Measurements from ENCODE around the gene CEP20. TPM values are rescaled to one million over a fixed set of nuclear protein-coding genes. Genes with fewer than 3 reads are reported as not detected.

The CEP20 gene, protein sequence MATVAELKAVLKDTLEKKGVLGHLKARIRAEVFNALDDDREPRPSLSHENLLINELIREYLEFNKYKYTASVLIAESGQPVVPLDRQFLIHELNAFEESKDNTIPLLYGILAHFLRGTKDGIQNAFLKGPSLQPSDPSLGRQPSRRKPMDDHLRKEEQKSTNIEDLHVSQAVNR
- polyA plus RNA-seq (2011; rRNA removed) (97.5 and 102 TPM in 2 replicates), polyA plus RNA-seq (2017; fragmentation: RNase III; extraction: RNeasy Plus Mini Kit Qiagen cat#74134 plus additional on column Dnase treatment) (57.9 to 63.8 TPM (median 58.7 TPM) in 3 replicates), polyA minus RNA-seq (2011; rRNA and poly(A)+ RNA removed) (19.5 and 21.5 TPM in 2 replicates)
- 20.9 and 24.1 TPM in 2 replicates for polyA plus RNA-seq (2012; cell fraction: cytosol; rRNA removed)
- 5.6 and 10.8 TPM in 2 replicates for polyA plus RNA-seq (2012; cell fraction: nucleus; rRNA removed)

DNA sequence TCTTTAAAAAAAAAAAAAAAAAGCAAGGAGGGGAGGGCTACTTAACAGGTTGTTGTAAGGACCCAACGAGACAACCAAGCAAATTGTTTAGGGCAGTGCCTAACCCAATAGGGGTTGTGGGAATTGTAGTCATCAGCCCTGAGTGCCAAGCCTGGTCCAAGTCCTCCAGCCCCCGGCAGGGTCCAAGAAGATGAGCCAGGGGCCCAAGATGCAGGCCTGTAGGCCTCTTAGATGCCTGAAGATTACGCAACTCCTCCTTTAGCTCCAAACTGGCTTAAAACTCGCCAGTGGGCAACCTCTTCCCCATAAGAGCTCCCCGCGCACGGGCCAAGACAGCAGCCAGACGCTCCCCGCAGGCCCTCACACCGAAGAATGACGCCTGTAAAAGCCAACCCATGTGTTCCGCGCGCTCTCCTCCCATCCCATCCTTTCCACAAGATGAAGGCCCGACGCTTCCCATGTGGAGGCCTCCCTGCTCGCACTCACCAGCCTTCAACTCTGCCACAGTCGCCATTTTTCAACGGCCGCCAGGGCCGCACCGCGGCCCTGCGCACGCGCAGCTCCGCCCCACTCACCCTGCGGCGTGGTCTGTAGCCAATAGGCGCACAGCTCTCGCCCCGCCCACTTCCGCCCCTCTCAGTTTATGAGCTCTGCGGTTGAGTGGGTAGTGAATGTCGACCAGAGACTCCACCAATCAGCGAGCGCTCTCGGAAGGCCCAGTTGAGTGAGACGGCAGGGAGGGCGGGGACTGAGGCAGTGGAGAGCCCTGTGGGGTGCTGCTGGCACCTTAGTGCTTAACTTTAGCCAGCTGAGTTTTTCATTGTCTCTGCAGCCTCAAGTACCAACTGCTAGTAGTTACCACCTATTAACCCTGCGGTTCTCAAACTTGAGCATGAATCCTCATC lies at the start of gene CEP20:
Gene CEP20, minus strand, starts transcription at position 532 of the 905 bp plus-strand sequence. Its CDS starts 18 bp downstream, at position 514.
- POLR2A ChIA-PET, result interaction anchor here (0.5 to 2.3 kb wide), 16 partner anchors 9 to 246 kb away, joined by 3 to 25 read pairs (median 5); no protein-coding TSS in a partner anchor
- WGBS (ENCODE audit: missing lambda C conversion rate), result under 1% methylated on average over 33 of the region's 41 CpGs
- H3K9me3 ChIP-seq, result no peaks in the 10 kb centered on the region
- FAIRE-seq (peak; percentile 81), DNase-seq (ENCODE audit: low read depth in 1 of 2, low spot score in 1 of 2) (peak; percentile 99 to 100), ATAC-seq (peak; percentile 100)
- peak within 1 kb of the TSS; percentile 93 for H3K4me2 ChIP-seq
- CTCF ChIA-PET, result interaction anchor here (0.8 to 4.6 kb wide), 7 partner anchors 9 to 111 kb away, joined by 3 to 28 read pairs (median 5); no protein-coding TSS in a partner anchor
- peaks cover 48% of the 10 kb centered on the region for H3K4me1 ChIP-seq
- H3K4me3 ChIP-seq, result peak within 1 kb of the TSS; percentile 86
- H3K27ac ChIP-seq, result peak within 1 kb of the TSS; percentile 90 to 98
- TF ChIP-seq HOXB13 (CRISPR knock-in tag; IDR thresholded peaks at IDR 0.05; ENCODE audit: low read depth) (no peak), ZC3H11A (IDR thresholded peaks at IDR 0.05) (no peak), FOSB (CRISPR knock-in tag; IDR thresholded peaks at IDR 0.05) (peak; percentile 74; the same call in 1 of the 2 replicates), BHLHE40 (IDR thresholded peaks at IDR 0.05; ENCODE audit: low read depth, low read length) (no peak), ZSCAN20 (CRISPR knock-in tag; IDR thresholded peaks at IDR 0.05) (no peak), JUN (IDR thresholded peaks at IDR 0.05) (peak in 1 of 2 experiments; percentile 84; a peak in 3 of 5 replicates), POLR2A (IDR thresholded peaks at IDR 0.05; ENCODE audit: low read length) (peak; percentile 74), CBX2 (IDR thresholded peaks at IDR 0.05; ENCODE audit: borderline replicate concordance, low read depth) (no peak), KDM1A (IDR thresholded peaks at IDR 0.05; ENCODE audit: low read depth) (no peak), KDM5A (IDR thresholded peaks at IDR 0.05) (peak; percentile 94), SREBF2 (IDR thresholded peaks at IDR 0.05) (no peak), NPAS2 (CRISPR knock-in tag; IDR thresholded peaks at IDR 0.05; ENCODE audit: borderline replicate concordance) (no peak), GATA3 (IDR thresholded peaks at IDR 0.05; ENCODE audit: borderline replicate concordance) (no peak), PHF8 (IDR thresholded peaks at IDR 0.05; ENCODE audit: borderline replicate concordance, low read depth) (peak; percentile 75), RFX5 (IDR thresholded peaks at IDR 0.05) (no peak), MYC (IDR thresholded peaks at IDR 0.05; ENCODE audit: borderline replicate concordance, low read length) (no peak), HOXB5 (CRISPR knock-in tag; IDR thresholded peaks at IDR 0.05) (peak; percentile 67; the same call in 1 of the 2 replicates), EHMT2 (IDR thresholded peaks at IDR 0.05; ENCODE audit: low read depth) (no peak), FOSL2 (IDR thresholded peaks at IDR 0.05) (no peak), FOSL2 (CRISPR knock-in tag; IDR thresholded peaks at IDR 0.05) (no peak; the same call in 1 of the 2 replicates), TP53 (CRISPR knock-in tag; IDR thresholded peaks at IDR 0.05) (no peak), RARB (CRISPR knock-in tag; IDR thresholded peaks at IDR 0.05) (no peak), SMC3 (IDR thresholded peaks at IDR 0.05) (no peak), NFE2L2 (conservative IDR thresholded peaks at IDR 0.05; ENCODE audit: low read length) (no peak), ESRRA (IDR thresholded peaks at IDR 0.05; ENCODE audit: borderline replicate concordance, low read length) (no peak), HDAC2 (IDR thresholded peaks at IDR 0.05) (no peak), CTCF (IDR thresholded peaks at IDR 0.05) (no peak), CHD2 (IDR thresholded peaks at IDR 0.05; ENCODE audit: low read length, partially characterized antibody) (no peak), MAZ (IDR thresholded peaks at IDR 0.05; ENCODE audit: borderline replicate concordance, low read depth, low read length) (no peak), MAFK (IDR thresholded peaks at IDR 0.05; ENCODE audit: partially characterized antibody) (peak; percentile 1)
- TF ChIP-seq, protein P1, sequence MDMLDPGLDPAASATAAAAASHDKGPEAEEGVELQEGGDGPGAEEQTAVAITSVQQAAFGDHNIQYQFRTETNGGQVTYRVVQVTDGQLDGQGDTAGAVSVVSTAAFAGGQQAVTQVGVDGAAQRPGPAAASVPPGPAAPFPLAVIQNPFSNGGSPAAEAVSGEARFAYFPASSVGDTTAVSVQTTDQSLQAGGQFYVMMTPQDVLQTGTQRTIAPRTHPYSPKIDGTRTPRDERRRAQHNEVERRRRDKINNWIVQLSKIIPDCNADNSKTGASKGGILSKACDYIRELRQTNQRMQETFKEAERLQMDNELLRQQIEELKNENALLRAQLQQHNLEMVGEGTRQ (IDR thresholded peaks at IDR 0.05), result no peak
- TF ChIP-seq, protein P2, sequence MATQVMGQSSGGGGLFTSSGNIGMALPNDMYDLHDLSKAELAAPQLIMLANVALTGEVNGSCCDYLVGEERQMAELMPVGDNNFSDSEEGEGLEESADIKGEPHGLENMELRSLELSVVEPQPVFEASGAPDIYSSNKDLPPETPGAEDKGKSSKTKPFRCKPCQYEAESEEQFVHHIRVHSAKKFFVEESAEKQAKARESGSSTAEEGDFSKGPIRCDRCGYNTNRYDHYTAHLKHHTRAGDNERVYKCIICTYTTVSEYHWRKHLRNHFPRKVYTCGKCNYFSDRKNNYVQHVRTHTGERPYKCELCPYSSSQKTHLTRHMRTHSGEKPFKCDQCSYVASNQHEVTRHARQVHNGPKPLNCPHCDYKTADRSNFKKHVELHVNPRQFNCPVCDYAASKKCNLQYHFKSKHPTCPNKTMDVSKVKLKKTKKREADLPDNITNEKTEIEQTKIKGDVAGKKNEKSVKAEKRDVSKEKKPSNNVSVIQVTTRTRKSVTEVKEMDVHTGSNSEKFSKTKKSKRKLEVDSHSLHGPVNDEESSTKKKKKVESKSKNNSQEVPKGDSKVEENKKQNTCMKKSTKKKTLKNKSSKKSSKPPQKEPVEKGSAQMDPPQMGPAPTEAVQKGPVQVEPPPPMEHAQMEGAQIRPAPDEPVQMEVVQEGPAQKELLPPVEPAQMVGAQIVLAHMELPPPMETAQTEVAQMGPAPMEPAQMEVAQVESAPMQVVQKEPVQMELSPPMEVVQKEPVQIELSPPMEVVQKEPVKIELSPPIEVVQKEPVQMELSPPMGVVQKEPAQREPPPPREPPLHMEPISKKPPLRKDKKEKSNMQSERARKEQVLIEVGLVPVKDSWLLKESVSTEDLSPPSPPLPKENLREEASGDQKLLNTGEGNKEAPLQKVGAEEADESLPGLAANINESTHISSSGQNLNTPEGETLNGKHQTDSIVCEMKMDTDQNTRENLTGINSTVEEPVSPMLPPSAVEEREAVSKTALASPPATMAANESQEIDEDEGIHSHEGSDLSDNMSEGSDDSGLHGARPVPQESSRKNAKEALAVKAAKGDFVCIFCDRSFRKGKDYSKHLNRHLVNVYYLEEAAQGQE (IDR thresholded peaks at IDR 0.05), result no peak
- TF ChIP-seq, protein P3, sequence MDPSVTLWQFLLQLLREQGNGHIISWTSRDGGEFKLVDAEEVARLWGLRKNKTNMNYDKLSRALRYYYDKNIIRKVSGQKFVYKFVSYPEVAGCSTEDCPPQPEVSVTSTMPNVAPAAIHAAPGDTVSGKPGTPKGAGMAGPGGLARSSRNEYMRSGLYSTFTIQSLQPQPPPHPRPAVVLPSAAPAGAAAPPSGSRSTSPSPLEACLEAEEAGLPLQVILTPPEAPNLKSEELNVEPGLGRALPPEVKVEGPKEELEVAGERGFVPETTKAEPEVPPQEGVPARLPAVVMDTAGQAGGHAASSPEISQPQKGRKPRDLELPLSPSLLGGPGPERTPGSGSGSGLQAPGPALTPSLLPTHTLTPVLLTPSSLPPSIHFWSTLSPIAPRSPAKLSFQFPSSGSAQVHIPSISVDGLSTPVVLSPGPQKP (IDR thresholded peaks at IDR 0.05; ENCODE audit: low read depth, low read length), result no peak

All from A549 (cell line).